NCI-H1048 (cell line): ENCODE measurements around the gene MEI4.
"Not testable (repeated sequence)": the region's sequence is repeated elsewhere in the genome, so short reads cannot be mapped to it uniquely, and the experiment has no call there.

Experiments used
- DNase-seq: peaks from one replicate; lab custom pipeline; 2025; lab: John Stamatoyannopoulos, UW

MEI4 gene

DNA sequence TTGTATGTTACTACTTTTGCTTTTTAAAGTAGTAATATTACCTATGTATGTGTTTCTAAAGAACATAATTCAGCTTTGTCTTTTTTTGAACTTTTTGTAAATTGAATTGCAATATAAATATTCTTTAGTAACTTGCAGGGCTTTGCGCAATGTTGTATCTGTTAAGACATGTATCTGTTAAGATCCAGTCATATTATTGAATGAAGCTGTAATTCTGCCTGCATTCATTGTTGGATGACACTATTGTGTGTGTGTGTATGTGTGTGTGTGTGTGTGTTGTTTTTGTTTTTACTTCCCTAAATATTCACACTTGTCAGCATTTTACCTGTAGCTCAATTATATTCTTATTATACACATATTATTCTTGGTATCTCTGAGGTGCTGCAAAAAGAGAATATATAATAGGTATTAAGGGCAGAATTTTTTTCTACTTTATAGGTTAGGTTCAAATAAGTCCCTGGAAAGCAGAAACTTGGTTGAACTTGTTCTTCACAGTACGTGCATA lies 164.0 kb downstream of the MEI4 start:
- no peak for DNase-seq

DNA sequence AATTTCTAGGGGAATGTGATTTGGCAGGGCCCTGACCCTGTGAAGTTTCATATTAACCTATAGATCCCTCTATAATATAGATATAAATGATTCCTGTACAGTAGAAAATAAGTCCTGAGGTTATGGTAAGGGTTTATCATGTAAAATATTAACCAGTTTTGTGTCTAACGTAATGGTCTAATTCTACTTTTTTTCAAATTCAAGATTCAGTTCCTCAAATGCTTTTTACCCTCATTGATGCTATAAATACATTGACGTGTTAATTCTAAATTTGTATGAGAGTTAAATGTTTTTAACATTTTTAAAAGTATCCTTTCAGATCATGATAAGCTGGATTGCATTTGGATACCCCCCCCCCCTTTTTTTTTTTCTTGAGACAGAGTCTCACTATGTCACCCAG lies 169.4 kb downstream of the MEI4 start:
- no peak for DNase-seq

DNA sequence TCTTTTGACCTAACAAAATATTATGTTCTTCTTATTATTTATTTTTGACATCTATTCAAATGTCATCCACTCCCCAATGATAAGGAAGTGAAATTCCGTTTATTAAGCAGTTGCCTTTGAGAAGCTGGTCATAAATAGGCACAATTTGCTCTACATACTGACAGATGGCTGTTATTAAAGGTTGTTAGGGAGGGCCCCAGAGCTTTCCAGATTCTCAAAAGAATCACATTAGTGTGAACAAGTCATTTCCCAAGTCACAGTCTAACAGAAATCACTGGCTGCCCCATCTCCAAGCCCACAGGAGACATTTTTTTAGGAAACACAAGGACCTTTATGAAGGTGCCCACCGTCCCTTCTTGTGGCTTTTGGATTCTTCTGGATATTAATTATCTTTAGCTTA lies 172.4 kb downstream of the MEI4 start:
- DNase-seq: no peak

DNA sequence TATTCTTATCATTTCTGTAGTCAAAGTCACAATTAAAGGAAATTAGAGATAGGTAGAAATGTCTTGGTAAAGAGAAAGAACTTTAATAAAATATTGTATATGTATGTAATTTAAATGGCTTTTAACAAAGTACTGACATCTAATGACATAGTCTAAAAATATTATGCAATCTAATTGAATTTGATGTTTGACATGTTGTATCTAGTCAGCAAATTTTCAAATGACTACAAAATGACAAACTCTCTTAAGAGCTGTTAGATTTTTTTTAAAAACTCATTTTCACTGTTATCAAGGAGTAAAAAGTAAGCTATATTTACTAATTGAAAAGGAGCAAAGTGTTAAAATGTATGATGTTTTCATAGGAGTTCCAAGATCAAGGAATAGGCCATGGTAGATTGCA lies 176.9 kb downstream of the MEI4 start:
- DNase-seq: no peak

DNA sequence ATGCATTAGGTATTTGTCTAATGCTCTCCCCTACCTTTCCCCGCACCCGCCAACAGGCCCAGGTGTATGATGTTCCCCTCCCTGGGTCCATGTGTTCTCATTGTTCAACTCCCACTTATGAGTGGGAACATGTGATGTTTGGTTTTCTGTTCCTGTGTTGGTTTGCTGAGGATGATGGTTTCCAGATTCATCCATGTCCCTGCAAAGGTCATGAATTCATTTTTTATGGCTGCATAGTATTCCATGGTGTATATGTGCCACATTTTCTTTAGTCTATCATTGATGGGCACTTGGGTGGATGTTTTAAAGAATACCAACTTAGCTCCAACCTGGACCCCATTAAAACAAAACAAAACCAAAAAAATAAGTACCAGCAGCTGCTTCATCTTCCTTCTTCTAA lies 180.9 kb downstream of the MEI4 start:
- not testable (repeated sequence) for DNase-seq

DNA sequence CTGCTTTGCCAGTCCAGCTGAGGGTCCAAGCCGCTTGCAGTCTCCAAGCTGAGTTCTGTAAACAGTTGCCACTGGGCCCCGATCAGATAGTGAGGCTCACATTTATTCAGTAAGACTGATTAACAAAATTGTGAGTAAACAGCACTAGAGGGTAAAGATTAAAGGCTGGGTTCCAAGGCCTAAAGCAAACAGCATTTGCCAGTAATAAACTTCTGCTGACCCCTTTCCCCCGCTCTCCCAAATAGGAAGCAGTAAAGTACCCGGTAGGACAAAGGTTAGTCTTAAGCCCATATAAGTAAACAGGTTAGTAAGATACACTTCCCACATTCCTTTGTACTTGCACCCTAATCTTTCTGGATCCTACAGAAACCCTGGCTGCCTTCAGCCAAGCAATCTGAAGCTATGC lies 181.8 kb downstream of the MEI4 start:
- no peak for DNase-seq

DNA sequence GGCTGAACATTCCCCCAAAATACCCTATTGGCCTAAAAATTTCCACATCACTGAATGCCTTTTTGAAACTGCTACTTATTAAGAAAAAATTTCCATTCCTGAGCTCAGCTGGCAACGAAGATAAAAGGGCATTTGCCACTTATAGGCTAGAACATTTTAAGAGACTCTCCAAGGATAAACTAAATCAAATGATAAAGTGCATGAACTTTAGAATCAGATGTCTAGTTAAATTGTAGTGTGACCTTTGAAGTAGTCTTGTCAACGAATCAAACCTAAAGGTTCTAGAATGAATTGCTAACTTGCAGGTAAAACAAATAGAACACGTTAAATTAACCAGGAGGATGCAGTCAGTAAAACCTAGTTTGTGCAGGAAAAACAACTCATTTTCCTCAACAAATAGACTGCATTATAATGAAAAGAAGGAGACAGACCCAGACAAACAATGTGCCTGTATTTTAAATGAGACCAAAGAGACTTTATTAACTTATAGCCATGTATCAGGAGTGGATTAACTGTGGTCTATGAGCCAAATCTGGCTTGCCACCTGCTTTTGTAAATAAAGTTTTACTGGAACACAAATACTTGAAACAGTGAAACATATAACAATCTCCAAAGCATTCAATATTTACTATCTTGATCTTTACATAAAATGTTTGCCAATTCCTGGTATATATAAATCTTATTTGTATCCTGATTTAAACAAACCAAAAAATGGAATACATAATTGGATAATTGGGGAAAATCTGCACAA lies 184.4 kb downstream of the MEI4 start:
- no peak for DNase-seq

DNA sequence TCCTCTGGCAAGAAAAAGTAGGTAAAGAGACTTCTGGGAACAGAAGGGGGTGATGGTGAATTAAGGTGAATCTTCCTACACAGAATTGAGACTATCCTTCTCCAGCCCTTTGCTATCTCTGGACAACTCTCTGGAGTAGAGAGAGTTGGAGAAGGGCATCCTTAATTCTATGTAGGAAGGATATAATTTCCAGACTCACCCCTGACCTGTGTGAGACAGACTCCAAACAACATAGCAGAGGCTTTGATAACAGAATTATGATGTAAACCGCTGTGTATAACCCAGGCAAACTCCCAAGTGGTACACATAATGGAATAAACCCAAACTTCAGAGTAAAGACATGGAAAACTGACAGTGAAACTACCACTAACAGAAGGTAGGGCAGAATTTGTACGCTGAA lies 186.5 kb downstream of the MEI4 start:
- DNase-seq: no peak

DNA sequence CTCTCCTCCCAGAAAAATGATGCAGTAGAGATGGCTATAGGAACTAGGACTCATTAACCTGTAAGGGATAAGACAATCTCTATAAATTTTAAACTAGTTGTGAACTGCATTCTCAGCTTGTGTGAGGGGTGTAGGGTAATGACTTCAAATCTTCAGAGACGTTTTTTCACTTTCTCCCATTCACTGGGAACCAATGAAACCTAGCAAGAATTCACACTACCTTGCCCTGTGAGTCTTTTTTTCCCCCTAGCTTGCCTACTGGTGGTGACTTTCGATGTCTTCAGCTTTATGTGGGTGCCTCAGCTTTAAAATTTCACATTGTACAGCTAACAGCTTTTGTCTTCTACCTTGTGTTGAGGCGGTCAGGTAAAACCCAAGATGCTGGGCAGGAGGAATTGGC lies 192.0 kb downstream of the MEI4 start:
- DNase-seq: no peak

DNA sequence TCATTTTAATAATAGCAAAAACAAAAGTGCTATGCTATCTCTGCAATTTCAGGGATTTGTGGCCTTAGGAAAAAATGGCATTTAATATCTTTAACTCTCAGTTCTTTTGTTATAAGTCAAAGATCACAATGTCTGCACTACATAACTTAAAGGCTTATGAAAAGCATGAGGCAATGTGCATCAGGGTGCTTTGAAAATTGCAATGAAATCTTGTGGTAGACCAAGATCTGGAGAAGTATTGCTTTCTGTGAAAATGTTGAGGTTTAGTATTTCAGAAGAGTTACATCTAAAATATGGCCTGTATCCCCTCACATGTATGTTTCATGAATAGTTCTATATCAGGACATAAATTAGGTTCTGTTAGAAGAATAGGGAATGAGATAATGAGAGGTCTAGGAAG lies 200.6 kb downstream of the MEI4 start:
- DNase-seq: no peak

DNA sequence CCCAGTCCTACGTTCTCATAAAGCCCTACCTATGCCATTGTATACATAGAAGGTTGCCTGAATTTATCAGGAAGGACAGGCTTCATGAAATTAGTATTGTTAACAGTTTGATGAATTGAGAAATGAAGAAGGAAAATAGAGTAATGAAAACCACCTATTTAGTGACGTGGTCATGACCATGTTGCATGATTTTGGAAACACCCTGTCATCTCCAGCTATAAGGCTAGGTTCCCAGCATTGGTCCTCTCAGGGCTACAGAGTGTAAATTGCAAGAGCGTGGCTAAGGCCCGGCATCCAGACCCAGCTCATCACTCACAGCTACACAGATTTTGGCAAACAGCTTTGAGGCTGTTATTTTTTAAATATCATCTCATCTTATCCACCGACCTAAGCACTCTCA lies 203.6 kb downstream of the MEI4 start:
- DNase-seq: no peak

DNA sequence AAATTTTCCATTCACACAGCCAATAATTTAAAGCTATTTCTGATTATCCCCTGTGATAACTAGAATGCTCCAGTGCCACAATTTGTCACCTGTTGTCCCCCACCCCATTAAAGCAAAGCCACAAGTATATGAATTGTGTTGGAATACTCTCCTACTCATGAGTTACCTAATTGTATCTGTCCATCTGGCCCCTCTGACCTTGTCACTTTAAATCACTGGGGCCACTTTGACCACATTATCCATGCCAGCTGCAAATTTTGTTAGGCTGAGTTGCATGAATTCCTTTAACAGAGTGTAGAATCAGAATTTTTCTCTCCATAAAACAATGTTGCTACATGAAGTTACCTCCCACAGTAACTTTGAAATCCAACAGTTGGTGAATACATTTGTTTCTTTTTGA lies 204.6 kb downstream of the MEI4 start:
- no peak for DNase-seq

DNA sequence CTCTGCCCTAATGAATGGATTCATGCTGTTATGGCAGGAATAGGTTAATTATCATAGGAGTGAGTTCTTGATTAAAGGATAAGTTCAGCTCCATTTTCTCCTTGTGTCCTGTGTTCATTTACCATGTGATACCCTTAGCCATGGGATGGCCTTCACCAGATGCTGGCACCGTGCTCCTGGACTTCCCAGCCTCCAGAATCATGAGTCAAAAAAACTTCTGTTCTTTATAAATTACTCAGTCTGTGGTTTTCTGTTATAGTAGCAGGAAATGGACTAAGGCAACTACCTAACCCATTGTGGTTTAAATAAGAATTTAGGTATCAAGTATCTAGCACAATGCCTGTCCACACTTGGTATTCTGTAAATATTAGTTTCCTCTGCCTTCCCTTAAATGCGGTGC lies 223.5 kb downstream of the MEI4 start:
- no peak for DNase-seq

DNA sequence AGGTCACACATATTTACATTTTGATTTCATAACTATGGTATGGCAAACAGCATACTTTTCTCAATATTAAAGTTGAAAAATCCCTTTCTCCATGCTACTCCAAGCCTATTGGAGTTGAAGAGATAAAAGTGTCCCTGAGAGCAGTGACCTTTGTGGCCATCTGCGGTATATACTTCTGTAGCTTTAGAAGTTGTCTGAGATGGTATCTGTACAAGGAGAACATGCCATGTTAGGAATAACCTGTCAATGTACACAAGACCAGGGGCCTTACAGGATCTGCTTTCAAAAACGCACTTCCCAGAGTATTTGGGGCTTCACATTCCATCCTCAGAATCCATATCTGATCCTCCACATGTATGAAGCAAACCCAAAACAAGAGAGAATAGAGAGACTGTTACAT lies 226.7 kb downstream of the MEI4 start:
- DNase-seq: no peak

DNA sequence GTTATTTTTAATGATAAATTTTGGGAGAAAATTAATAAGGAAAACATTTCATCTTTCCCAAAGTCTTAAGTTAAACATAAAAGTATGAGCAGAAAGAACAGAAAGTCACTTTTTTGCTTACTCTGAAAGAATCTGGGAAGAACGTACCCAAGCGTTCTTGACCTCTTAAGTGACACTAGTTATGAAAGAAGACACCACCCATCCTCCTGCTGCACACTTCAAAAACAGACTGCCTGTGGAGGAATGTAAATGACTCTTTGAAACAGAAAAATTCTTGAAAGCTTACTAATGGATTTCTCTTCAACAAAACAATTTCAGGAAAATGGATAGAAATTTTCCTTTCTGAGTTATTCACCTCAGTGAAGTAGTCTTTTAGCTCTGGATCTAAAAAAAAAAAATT lies 227.7 kb downstream of the MEI4 start:
- DNase-seq: no peak

DNA sequence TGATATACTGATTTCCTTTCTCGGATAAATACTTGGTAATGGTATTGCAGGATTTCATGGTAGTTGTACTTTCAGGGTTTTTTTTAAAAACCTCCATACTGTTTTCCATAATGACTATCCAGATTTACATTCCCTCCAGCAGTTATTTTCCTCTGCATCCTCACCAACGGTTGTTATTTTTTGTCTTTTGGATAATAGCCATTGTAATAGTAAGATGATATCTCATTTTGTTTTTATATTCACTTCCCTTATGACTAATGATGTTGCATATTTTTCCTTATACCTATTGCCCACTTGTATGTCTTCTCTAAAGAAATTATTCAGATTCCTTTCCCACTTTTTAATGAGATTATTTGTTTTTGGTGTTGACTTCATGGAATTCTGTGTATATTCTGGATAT lies 231.0 kb downstream of the MEI4 start:
- DNase-seq: no peak

DNA sequence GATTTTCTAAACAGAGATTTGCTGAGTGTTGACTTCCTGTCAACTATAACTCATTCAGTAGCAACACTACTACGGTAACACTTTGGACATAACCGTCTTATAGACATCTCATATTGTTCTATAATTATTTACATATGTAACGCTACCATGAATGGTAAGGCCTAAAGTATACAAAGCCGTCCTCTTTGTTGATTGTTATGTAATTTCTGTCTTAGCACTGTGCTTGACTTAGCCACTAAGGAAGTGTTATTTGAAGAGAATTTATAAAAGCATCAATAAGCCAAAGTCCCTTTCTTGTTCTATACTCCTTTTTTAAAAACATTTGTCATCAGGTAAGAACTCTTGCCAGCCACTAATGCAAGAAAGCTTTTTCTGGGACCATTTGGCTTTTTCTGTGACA lies 240.6 kb downstream of the MEI4 start:
- no peak for DNase-seq

DNA sequence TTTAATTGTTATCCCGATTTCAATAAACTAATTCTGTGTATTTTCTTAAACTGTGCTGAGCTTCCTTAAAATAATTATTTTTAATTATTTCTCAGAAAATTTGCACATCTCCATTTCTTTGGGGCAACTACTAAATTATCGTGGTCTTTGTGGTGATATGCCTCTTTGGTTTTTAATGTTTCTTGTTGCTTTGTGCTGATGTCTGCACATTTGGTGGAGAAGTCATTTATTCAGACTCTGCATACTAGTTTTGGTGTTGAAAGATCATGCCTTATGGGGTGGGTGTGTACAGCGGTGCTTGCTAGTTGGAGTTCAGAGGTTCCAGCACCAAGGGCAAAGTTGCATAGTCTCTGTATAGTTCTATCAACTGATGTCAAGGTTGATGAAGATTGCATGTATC lies 253.2 kb downstream of the MEI4 start:
- no peak for DNase-seq

DNA sequence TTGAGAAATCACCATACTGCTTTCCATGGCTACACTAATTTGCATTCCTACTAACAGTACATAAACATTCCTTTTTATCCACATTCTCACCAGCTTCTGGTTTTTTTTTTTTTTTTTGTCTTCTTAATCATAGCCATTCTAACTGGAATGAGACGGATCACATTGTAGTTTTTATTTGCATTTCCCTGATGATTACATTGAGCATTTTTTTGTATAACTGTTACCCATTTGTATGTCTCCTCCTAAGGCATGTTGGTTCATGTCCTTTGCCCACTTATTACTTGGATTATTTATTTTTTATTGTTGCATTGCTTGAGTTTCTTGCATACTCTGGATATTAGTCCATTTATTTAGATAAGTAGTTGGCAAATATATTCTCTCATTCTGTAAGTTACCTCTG lies 258.0 kb downstream of the MEI4 start:
- DNase-seq: no peak

DNA sequence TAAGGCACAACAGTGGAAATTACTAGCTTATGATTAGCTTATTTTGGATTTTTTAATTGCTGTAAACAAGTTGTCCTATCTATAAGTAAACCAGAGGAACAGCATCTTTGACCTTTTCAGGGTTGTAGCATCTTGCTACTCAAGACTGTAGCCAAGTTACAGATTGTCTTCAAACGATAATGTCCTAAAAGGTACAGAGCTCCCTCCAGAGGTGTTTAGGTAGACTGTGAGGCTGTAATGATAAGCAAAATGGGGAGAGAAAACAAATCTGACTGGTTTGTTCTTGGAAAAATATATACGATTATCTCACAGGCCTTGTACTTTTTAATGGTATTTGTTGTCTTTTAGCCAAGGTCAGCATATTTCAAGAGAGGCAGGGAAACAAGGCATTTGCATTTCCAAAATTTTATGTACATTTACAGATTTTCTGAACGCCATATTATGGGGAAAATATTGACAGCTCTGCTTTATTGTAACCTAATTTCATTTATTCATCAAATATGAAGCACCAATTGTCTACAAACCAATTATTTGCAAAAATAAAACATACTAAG lies 273.4 kb downstream of the MEI4 start:
- no peak for DNase-seq

DNA sequence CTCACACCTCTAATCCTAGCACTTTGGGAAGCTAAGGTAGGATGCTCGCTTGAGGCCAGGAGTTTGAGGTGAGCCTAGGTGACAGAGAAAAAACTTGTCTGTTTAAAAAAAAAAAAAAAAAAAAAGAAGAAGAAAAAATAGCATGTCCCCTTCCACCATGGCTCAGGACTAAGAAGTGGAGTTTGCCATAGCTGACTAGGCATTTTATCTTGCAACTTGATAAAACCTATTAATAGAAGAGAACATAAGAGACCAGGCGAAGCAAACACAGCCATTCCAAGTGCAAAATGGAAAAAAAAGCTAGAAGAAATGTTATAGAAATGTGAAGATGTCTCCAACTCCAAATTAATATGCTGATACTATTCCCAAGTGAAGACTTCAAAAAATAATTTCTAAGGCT lies 277.5 kb downstream of the MEI4 start:
- no peak for DNase-seq

DNA sequence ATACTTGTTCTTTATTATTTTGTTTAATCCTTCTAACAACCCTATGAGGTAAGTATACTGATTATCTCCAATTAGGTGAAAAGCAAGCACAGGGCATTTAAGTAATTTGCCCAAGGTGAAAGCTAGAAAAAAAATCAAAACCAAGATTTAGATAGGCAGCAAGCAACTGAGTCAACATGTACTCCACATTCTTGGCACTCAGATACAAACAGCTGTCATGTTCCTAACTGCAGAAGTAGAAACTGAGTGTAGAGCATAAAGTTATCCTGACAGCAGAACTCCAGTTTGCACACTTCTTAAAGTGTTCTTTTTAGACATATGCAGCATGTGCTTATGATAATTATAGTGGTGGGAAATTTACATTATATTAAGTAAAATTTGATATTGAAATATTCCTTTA lies 278.1 kb downstream of the MEI4 start:
- DNase-seq: no peak

DNA sequence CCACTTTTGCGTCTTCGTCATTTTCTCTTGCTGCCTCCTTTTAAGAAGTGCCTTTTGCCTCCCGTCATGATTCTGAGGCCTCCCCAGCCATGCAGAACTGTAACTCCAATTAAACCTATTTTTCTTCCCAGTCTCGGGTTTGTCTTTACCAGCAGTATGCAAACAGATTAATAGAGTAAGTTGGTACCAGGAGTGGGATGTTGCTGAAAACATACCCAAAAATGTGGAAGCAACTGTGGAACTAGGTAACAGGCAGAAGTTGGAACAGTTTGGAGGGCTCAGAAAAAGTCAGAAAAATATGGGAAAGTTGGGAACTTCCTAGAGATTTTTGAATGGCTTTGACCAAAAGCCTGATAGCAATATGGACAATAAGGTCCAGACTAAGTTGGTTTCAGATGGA lies 309.2 kb downstream of the MEI4 start:
- DNase-seq: no peak

DNA sequence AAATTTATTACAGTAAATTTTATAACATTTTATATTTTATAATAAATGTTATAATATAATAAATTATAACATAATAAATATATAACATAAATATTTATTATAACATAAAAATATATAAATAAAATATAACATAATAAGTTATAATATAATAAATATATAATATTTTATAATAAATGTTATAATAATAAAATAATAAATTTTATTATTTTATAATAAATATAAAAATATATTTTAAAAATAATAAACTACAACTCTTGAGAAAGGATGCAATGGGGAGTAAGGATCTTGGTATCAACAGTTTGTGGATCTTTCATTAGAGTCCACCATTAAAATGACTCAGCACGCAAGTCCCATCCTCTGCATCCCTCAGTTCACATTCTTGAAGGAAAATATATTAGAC lies 312.6 kb downstream of the MEI4 start:
- no peak for DNase-seq
